ENCODE results near the gene SNRPB2.

SNRPB2 gene

GRCh38 chr20:16729565-16730460 is at the start of gene SNRPB2:
SNRPB2 (plus strand) TSS chr20:16730026; CDS start chr20:16731703, 1,677 bp downstream.
- DNase-seq (ENCODE audit: low read depth) = peak; percentile 89

DNA sequence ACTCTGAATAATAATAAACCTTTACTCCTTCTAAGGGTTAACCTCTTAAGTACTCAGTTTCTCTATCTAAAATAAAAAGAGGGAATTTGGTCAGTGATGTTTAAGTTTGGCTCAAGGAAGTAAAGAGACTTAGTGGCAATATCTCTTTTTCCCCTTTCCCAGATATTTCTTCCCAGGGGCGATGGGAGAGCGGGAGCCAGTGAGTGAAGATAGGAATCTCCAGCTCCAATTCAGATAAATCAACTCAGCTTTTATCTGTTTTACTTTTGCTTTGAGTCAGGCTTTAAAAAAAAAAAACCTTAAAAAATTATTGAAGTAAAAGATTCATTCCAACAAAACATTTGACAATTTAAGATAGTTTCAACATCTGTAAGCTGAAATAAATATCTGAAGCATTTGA is 45.4 kb upstream of the SNRPB2 start:
- DNase-seq (ENCODE audit: low read depth) = no peak

GRCh38 chr20:16689906-16690305 is 39.9 kb upstream of the SNRPB2 start:
- DNase-seq (ENCODE audit: low read depth) = no peak

GRCh38 chr20:16691381-16691780 is 38.4 kb upstream of the SNRPB2 start:
- DNase-seq (ENCODE audit: low read depth) = no peak

DNA sequence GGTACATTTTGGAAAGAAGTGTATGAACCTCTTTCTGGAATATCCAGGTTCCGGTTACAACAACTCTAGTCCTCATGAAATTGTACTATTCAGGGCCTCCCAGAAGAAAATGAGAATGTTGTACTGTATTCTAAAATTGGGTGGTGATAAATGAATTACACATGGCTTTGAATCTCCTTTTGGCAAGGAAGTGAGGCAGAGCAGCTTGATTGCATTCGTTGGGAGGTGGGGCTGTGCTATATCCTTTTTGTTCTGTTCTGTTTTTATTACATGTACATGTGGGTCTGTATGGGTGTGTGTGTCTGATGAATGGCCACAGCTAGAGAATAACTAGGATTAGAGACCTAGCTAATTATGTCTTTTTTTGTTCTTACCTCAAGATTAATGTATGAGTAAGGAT is 37.8 kb upstream of the SNRPB2 start:
- DNase-seq (ENCODE audit: low read depth) = no peak

DNA sequence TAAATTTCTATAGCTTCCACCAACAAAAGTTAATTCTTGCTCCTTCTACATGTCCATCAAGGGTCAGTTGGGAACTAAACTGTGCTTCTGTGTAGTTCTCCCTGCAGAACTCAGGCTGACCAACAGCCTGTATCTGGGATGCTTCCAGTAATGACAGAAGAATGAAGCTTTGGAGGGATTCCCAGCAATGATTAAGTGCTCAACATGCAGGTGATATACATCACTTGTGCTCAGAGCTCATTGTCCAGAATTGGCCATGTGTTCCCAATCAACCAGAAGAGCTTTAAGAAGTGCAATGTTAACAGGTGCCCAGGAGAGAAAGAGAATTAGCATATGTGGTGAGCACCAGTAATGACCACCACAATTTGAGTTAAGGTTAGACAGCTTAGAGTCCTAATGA is 37.4 kb upstream of the SNRPB2 start:
- no peak for DNase-seq (ENCODE audit: low read depth)

DNA sequence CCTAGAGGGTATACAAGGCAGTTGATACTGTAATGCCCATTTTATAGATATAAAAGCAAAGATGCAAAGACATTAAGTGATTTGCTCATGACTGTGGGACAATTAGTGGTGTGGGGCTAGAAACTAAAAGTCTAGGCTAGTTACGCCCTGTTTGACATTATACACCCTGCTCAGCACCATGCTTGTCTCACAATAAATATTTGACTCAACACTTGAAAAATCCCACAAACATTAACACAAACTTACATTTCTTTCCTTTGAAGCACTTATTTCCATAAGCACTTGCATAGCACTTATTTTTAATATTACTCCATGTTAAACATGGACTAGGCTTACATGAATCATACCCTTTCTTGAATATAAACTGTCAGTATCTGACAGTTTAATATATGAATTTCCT is 36.5 kb upstream of the SNRPB2 start:
- DNase-seq (ENCODE audit: low read depth) = no peak

GRCh38 chr20:16694161-16694560 is 35.7 kb upstream of the SNRPB2 start:
- no peak for DNase-seq (ENCODE audit: low read depth)

GRCh38 chr20:16695628-16696027 is 34.2 kb upstream of the SNRPB2 start:
- DNase-seq (ENCODE audit: low read depth) = no peak

- DNase-seq (ENCODE audit: low read depth) = no peak
These were observed 30.5 kb upstream of the SNRPB2 start for GRCh38 chr20:16699293-16699692.

DNA sequence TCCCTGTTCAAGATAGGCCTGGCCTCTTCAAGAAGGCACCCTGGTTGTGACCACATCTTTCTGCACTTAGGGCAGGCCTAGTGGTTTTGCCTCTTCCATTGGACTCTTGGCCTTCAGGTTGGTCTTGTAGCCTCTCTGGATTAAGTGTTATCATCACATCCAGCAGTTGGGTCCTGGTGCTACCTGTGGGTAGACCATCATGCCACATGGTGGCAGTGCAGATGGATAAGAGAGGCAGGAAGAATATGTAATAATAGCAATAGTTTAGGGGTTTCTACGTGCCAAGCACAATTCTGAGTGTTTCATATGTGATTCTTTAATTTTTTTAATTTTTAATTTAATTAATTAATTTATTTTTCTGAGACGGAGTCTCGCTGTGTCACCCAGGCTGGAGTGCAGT is 28.5 kb upstream of the SNRPB2 start:
- DNase-seq (ENCODE audit: low read depth) = no peak

DNA sequence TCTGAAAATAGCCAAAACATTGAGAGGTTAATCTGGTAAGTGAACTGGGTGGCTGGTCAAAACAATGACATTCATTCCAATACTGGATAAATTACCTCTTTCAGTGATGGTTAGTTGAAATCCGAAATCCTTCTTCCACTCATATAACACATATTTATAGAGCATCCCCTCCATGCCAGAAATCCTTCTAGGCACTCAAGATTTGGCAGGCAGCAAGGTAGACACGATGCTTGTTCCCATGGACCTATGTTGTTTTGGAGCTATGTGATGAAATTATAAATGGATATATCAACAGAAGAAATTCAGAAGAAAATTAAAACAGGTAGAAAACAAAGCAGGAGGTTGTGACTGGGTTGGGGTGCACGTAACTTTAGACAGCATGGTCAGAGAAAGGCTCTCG is 26.3 kb upstream of the SNRPB2 start:
- DNase-seq (ENCODE audit: low read depth) = no peak

DNA sequence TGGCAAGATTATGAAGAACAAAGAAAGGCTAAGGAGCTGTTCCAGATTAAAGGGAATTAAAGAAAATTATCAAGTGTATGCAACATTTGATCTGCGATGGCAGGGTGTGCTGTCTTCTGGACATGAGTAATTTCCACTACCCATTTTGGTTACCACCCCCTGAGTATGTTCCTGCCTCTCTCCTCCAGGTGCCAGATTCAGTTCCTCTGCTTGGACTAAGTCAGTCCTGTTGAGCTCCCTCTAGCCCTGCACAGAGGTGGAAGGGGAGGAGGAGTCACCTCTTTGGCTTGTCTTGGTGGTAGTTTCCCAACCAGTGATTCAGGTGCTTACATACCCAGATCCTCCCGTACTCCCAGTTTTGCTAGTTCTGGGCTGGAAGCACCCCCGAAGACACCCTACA is 22.2 kb upstream of the SNRPB2 start:
- DNase-seq (ENCODE audit: low read depth) = no peak

DNA sequence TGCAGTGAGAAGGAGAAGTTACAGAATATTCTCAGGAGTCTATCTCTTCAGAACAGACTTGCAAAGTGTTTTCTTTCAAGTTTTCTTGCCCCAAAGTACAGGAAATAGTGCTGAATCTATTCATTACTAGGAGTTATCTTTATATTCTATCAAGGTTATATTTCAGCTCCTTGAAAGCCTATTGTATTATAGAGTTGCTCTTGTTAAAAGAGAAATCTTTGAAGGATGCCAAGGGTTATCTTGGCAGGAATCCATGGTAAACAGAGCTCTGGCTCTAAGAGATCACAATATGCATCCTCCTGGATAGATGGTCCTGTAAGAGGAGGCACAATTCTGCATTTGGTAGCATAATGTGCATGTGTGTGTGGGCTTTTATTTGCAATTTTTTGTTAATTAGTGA is 21.2 kb upstream of the SNRPB2 start:
- DNase-seq (ENCODE audit: low read depth) = no peak

- DNase-seq (ENCODE audit: low read depth) = no peak
These were observed 20.8 kb upstream of the SNRPB2 start for GRCh38 chr20:16709017-16709416.

GRCh38 chr20:16710781-16711180 is 19.0 kb upstream of the SNRPB2 start:
- DNase-seq (ENCODE audit: low read depth) = no peak

DNA sequence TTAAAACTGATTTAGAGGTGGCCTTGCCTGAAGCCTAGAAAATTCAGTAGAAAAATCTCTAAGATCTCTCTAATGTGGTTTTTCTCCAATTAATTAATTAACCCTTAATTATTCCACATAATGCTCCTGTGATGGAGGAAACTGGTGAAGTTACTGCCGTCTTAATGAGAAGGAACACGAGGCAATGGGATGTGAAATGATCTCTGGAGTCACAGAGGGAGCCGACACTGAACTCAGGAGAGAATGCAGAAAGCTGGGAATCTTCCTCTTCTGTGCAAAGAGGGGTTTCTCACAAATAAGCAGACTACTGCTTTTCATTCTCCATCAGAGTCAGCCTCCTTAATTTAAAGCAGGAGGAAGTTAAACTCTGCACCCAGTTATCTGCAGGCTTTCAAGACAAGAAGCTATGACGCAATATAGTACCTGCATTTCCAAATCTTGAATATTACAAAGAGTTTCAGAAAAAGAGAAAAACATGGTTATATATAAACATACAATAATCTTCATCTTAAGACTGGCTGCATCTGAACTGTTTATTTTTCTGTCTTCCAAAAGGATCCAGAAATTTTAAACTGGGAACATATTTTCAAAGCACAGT is 18.1 kb upstream of the SNRPB2 start:
- no peak for DNase-seq (ENCODE audit: low read depth)

DNA sequence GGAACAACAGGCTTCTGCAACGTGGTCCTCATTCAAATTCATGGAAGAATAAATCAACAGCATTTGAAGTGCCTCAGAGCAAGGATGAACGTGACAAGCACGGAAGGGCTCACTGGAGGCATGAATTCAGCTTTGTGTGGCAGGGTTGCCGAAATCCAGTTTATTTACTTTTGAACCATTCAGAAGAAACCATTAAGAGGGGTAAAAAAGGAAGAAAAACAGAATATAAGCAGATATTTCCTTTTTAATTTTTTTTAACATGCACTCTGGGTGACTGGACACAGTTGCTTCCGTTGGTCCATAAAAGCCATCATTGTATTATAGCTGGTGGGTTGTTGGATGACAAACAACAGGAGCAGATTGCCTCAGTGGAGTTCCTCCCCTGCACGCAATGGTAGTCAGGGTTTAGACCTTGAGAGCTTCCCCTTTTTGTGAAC is 17.3 kb upstream of the SNRPB2 start:
- no peak for DNase-seq (ENCODE audit: low read depth)

GRCh38 chr20:16713066-16713465 is 16.8 kb upstream of the SNRPB2 start:
- DNase-seq (ENCODE audit: low read depth) = no peak

DNA sequence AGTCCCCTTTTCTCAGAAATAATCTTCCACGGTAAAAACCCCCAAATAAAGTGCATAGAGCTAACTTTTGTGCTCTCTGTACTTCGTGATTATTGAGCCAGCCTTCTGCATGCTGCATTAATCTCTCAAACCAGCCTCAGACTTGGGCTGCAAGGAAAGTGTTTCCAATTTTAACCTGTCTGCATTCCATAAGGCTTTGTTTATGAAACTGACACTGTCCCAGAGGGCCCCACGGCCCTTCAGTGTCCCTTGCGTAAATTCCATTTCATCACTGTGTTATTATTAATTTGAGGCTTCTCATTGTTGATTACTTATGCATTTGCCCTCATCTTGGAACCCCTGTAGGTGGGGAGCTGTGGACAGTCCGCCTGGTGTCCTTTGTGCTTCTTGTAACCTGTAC is 15.6 kb upstream of the SNRPB2 start:
- DNase-seq (ENCODE audit: low read depth) = no peak

- DNase-seq (ENCODE audit: low read depth) = no peak
These were observed 15.1 kb upstream of the SNRPB2 start for GRCh38 chr20:16714751-16715150.

DNA sequence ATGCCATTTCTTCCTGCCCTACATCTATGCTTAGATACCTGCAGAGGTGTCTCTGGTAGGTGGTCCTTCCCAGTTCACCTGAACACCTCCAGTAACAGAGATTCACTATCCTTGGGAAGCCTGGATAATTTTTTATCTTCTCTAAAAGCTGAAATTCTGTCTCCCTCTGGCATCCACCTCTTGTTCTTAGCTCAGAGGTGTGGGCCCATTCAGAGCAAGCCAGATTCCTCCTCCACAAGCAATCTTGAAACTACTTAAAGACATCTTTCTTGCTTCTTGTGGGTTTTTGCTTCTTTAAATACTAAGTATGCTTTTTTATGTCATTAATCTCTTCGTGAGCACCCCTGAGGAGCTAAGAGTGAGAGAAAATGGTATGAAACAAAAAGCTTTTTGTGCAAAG is 10.4 kb upstream of the SNRPB2 start:
- no peak for DNase-seq (ENCODE audit: low read depth)

GRCh38 chr20:16729080-16729479 is 746 bp upstream of the SNRPB2 start:
- DNase-seq (ENCODE audit: low read depth) = no peak

All from activated T-cell treated with anti-CD3 and anti-CD28 coated beads for 24 hours (primary cell).